ENCODE measurements around the gene PI4KB.

Gene PI4KB

GRCh38 chr1:151254217-151255213, 72.7 kb downstream of the PI4KB start, which contains the start of gene PSMD4:
TSS of gene PSMD4 (plus strand) at chr1:151254734. CDS start at chr1:151254783, 49 bp downstream.
- peak; percentile 12 for TF ChIP-seq CTCF (IDR thresholded peaks at IDR 0.05; ENCODE audit: low read depth, low read length, missing control alignments)
- in situ Hi-C loops (cut with HindIII; ENCODE audit: low pct_ligation_motif_present, low sequenced_read_pairs), result no loop called here

GRCh38 chr1:151251656-151252470, 75.4 kb downstream of the PI4KB start:
- H3K27ac ChIP-seq, result no peak overlapping the region
- peak; percentile 83 for DNase-seq
- peaks cover 32% of the 10 kb centered on the region for H3K36me3 ChIP-seq (replicated peaks)
- in situ Hi-C loops (cut with HindIII; ENCODE audit: low pct_ligation_motif_present, low sequenced_read_pairs), result no loop called here
- no peak overlapping the region for H3K4me3 ChIP-seq (ENCODE audit: low read depth, low read length)
- H3K27me3 ChIP-seq (replicated peaks), result no peaks in the 10 kb centered on the region
- peak; percentile 87 for TF ChIP-seq CTCF (IDR thresholded peaks at IDR 0.05; ENCODE audit: low read depth, low read length, missing control alignments)

More at GRCh38 chr1:151254217-151255213, 72.7 kb downstream of the PI4KB start, which contains the start of gene PSMD4:
- H3K27ac ChIP-seq, result peak within 1 kb of the TSS; percentile 96
- peaks cover 10% of the 10 kb centered on the region for H3K36me3 ChIP-seq (replicated peaks)
- H3K27me3 ChIP-seq (replicated peaks), result no peaks in the 10 kb centered on the region
- H3K4me3 ChIP-seq (ENCODE audit: low read depth, low read length), result peak within 1 kb of the TSS; percentile 71
- peak; percentile 94 for DNase-seq

- Histone ChIP-seq H3K27me3 (replicated peaks) (no peaks in the 10 kb centered on the region), H3K36me3 (replicated peaks) (peaks cover 77% of the 10 kb centered on the region), H3K27ac (no peak overlapping the region), H3K4me3 (ENCODE audit: low read depth, low read length) (no peak overlapping the region)
- no peak for TF ChIP-seq CTCF (IDR thresholded peaks at IDR 0.05; ENCODE audit: low read depth, low read length, missing control alignments)
- in situ Hi-C loops (cut with HindIII; ENCODE audit: low pct_ligation_motif_present, low sequenced_read_pairs), result no loop called here
- DNase-seq, result no peak
Measured at GRCh38 chr1:151246786-151247185, 80.4 kb downstream of the PI4KB start.

- no peak for DNase-seq
- Histone ChIP-seq H3K27me3 (replicated peaks) (no peaks in the 10 kb centered on the region), H3K4me3 (ENCODE audit: low read depth, low read length) (no peak overlapping the region), H3K36me3 (replicated peaks) (peaks cover 90% of the 10 kb centered on the region), H3K27ac (no peak overlapping the region)
- in situ Hi-C loops (cut with HindIII; ENCODE audit: low pct_ligation_motif_present, low sequenced_read_pairs), result no loop called here
- TF ChIP-seq CTCF (IDR thresholded peaks at IDR 0.05; ENCODE audit: low read depth, low read length, missing control alignments), result no peak
Measured at GRCh38 chr1:151243683-151244216, 83.5 kb downstream of the PI4KB start.

GRCh38 chr1:151242442-151242841, 84.8 kb downstream of the PI4KB start:
- in situ Hi-C loops (cut with HindIII; ENCODE audit: low pct_ligation_motif_present, low sequenced_read_pairs), result no loop called here

More at GRCh38 chr1:151242442-151242841, 84.8 kb downstream of the PI4KB start:
- peaks cover 90% of the 10 kb centered on the region for H3K36me3 ChIP-seq (replicated peaks)
- no peak for TF ChIP-seq CTCF (IDR thresholded peaks at IDR 0.05; ENCODE audit: low read depth, low read length, missing control alignments)
- no peak for DNase-seq
- H3K27ac ChIP-seq, result no peak overlapping the region
- no peak overlapping the region for H3K4me3 ChIP-seq (ENCODE audit: low read depth, low read length)
- no peaks in the 10 kb centered on the region for H3K27me3 ChIP-seq (replicated peaks)

Data from brain microvascular endothelial cell (primary cell).